GM19324 (cell line): ENCODE data around the gene EIF2B4.
A peak's percentile ranks its signal among the peaks of the same experiment; 100 is the strongest.

Source experiments
- ATAC-seq: cut with Tn5 transposase; IDR thresholded peaks from one replicate; pipeline ENCODE4 v1.9.1; 2021; ENCODE audit warnings: mild to moderate bottlenecking, moderate library complexity; ENCODE audit not compliant: unreplicated experiment, low FRiP score

The EIF2B4 gene

GRCh38 chr2:27370026-27370815, at the start of gene EIF2B4, which contains the start of gene SNX17:
Gene EIF2B4, minus strand, starts transcription at chr2:27370338. Its CDS starts 24 bp downstream, at chr2:27370314.
Gene SNX17, plus strand, starts transcription at chr2:27370616. Its CDS starts 128 bp downstream, at chr2:27370744.
- ATAC-seq: peak; percentile 94

GRCh38 chr2:27416151-27416550, 46.0 kb upstream of the EIF2B4 start:
- ATAC-seq: no peak

GRCh38 chr2:27412419-27413152, 42.4 kb upstream of the EIF2B4 start:
- no peak for ATAC-seq

GRCh38 chr2:27409321-27410073, 39.4 kb upstream of the EIF2B4 start, which contains the start of gene PPM1G:
Gene PPM1G, minus strand, starts transcription at chr2:27409591. Its CDS starts 169 bp downstream, at chr2:27409422.
- peak; percentile 96 for ATAC-seq

- peak; percentile 29 for ATAC-seq
Measured at GRCh38 chr2:27408601-27409320, 38.6 kb upstream of the EIF2B4 start.

GRCh38 chr2:27407798-27408491, 37.8 kb upstream of the EIF2B4 start:
- no peak for ATAC-seq

GRCh38 chr2:27400348-27401135, 30.4 kb upstream of the EIF2B4 start:
- ATAC-seq: no peak

GRCh38 chr2:27398962-27399361, 28.8 kb upstream of the EIF2B4 start:
- no peak for ATAC-seq

GRCh38 chr2:27393225-27393624, 23.1 kb upstream of the EIF2B4 start:
- no peak for ATAC-seq

- no peak for ATAC-seq
Measured at GRCh38 chr2:27390822-27391679, 20.9 kb upstream of the EIF2B4 start.

GRCh38 chr2:27381577-27382181, 11.5 kb upstream of the EIF2B4 start:
- ATAC-seq: no peak

- peak; percentile 86 for ATAC-seq
Measured at GRCh38 chr2:27380626-27381545, 10.7 kb upstream of the EIF2B4 start, which contains the start of gene ZNF513. Gene ZNF513, minus strand, starts transcription at chr2:27380734. Its CDS starts 208 bp downstream, at chr2:27380526.

GRCh38 chr2:27379836-27380625, 9.9 kb upstream of the EIF2B4 start:
- no peak for ATAC-seq

- ATAC-seq: no peak
Measured at GRCh38 chr2:27379383-27379835, 9.3 kb upstream of the EIF2B4 start.

- ATAC-seq: no peak
Measured at GRCh38 chr2:27378809-27379290, 8.7 kb upstream of the EIF2B4 start.
